Heart right ventricle (tissue), 16 donors: ENCODE measurements around the gene FSTL5. TPM values are rescaled to one million over a fixed set of nuclear protein-coding genes. Genes with fewer than 3 reads are reported as not detected.
A peak's percentile ranks its signal among the peaks of the same experiment; 100 is the strongest.

Experiments used
- ATAC-seq, 8 donors: fragments of 200-7000 bp; cut with Tn5 transposase; one replicate each; pipeline ENCODE4 v1.9.1; 2020; ENCODE audit warnings: mild to moderate bottlenecking in 8 of 8, moderate library complexity in 8 of 8, moderate number of reproducible peaks in 1 of 8
- DNase-seq, 2 donors: peaks; one replicate each; pipeline ENCODE4 v3.0.0-alpha.2; 2020
- H3K27ac ChIP-seq, 10 donors: fragments of 200-600 bp; sonication (generic) in 2 of 10; one replicate each; pipeline versions ENCODE4 v1.5.0 to v1.8.0; 2020 to 2022; ENCODE audit warnings: mild to moderate bottlenecking in 3 of 10
- H3K27me3 ChIP-seq, 7 donors: fragments of 200-600 bp; one replicate each; pipeline ENCODE4 v1.8.0; 2021 to 2022; ENCODE audit warnings: mild to moderate bottlenecking in 2 of 7
- H3K36me3 ChIP-seq, 9 donors: fragments of 200-600 bp; sonication (generic) in 1 of 9; one replicate each; pipeline versions ENCODE4 v1.5.0 to v1.8.0; 2020 to 2022; ENCODE audit warnings: mild to moderate bottlenecking in 2 of 9
- H3K4me1 ChIP-seq, 9 donors: fragments of 200-600 bp; sonication (generic) in 1 of 9; one replicate each; pipeline versions ENCODE4 v1.5.0 to v1.8.0; 2020 to 2022; ENCODE audit warnings: mild to moderate bottlenecking in 4 of 9
- H3K4me3 ChIP-seq, 10 donors: fragments of 200-600 bp; sonication (generic) in 2 of 10; one replicate each; pipeline versions ENCODE4 v1.5.0 to v1.8.0; 2020 to 2022; ENCODE audit warnings: mild to moderate bottlenecking in 7 of 10, moderate library complexity in 2 of 10
- H3K9me3 ChIP-seq, 11 donors: fragments of 200-600 bp in 10 of 11; sonication (generic) in 2 of 11; one replicate each; pipeline versions ENCODE4 v1.5.0 to v1.8.0; 2013 to 2022; ENCODE audit warnings: mild to moderate bottlenecking in 2 of 11, control low read depth in 1 of 11, moderate library complexity in 1 of 11
- CTCF ChIP-seq, 9 donors: fragments of 200-600 bp; sonication (generic) in 2 of 9; IDR thresholded peaks; one replicate each; pipeline versions ENCODE4 v1.5.0 to v1.8.0; 2021 to 2022; ENCODE audit warnings: antibody characterized with exemption in 9 of 9, mild to moderate bottlenecking in 5 of 9, moderate library complexity in 1 of 9
- WGBS, 2 donors: extraction: QIAGEN DNeasy Blood & Tissue Kit; methylation state at CpG; one replicate each; pipeline ENCODE4 v1.1.7; 2013; ENCODE audit warnings: inconsistent platforms in 1 of 2; 5-methylcytosine and 5-hydroxymethylcytosine counted together
- intact Hi-C, 10 donors: fragments of 100-400 bp; cut with DNase I; formaldehyde crosslinking; loops; one replicate each; pipeline versions ENCODE4 v1.11.1 to v1.14.2; 2022
- polyA plus RNA-seq, 2 donors: library from polyadenylated mRNA; stranded (reverse); fragments of 200-250 nt; gene quantifications; one replicate each; pipeline ENCODE4 v1.2.3, GENCODE V29; 2013
- total RNA-seq, 10 donors: library from RNA; stranded (reverse); fragmentation: NEBNext Ultra II Directional in 3 of 10; extraction: Animal tissue kit (Norgen Biotek cat#: 25700) in 3 of 10; gene quantifications; one replicate each; pipeline versions ENCODE4 v1.2.1 to v1.2.4, GENCODE V29; 2021 to 2023
- donor health status: Arrhythmogenic right ventricular cardiomyopathy.
- donor health status: ischemic (EF 13 %, LVEDD 7.1; RV severe dilation, severe dysfunction).
- donor health status: healthy with polysubstance abuse.
- donor health status: DM: no; HTN: yes; CAD: no.
- donor health status: DM: no; HTN: no; CAD: no.
- donor health status: ischemic (EF 25% LVEDD 6.9; RV normal size, moderate dysfunction).
- donor health status: ischemic (EF 25% LVEDD 5.7; RV mildly dilated, moderate dysfunction).
- donor health status: healthy.
- donor health status: DM: yes; HTN: yes; CAD: no.
- donor health status: Ischemic cardiomyopathy.
- donor health status: ischemic (EF 35%, LVEDD 5.7; RV mildly dilated, moderate dysfunction).
- donor health status: nonischemic (EF 11% LVEDD 7.7; RV severe dilation, severe dysfunction).
- donor health status: DM: yes; HTN: yes; CAD: no.
- donor health status: PGD.
- donor health status: ischemic (EF 29% LVEDD 5.4; RV normal size, mild dysfunction).
- donor health status: nonischemic (EF 23%, LVEDD 6.1; RV moderate dilation, normal function).

Gene FSTL5
- total and polyA plus RNA-seq, 12 donors, result 0.01 TPM; not detected in 11

DNA sequence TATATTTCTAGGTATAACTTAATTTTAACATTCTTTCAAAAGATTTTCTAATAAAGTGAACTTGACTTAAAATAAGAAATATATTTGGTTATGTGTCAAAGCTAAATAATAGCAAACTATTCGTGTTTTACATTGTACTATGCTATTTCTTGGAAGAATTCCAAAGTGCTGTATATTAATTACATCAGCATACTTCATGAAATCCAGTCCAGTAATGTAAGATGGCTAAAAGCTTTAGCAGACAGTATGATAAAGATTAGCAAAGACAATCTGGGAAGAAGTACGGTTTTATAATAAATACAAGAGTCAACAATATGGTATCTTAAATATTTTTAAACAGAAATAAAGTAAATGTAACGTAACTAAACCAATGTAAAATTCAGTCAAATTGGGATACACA, 125.7 kb downstream of the FSTL5 start:
- H3K4me1 ChIP-seq, result no peaks in the 10 kb centered on the region
- ATAC-seq (no peak), DNase-seq (no peak)
- no peak overlapping the region for H3K4me3 ChIP-seq
- no peaks in the 10 kb centered on the region for H3K36me3 ChIP-seq
- H3K27ac ChIP-seq, result no peak overlapping the region
- TF ChIP-seq CTCF (IDR thresholded peaks at IDR 0.05), result no peak
- H3K9me3 ChIP-seq, result no peaks in the 10 kb centered on the region
- no peaks in the 10 kb centered on the region for H3K27me3 ChIP-seq
- intact Hi-C loops, result no loop called here
- WGBS, 2 donors, result 56 to 66% methylated on average over 3 of the region's 3 CpGs

DNA sequence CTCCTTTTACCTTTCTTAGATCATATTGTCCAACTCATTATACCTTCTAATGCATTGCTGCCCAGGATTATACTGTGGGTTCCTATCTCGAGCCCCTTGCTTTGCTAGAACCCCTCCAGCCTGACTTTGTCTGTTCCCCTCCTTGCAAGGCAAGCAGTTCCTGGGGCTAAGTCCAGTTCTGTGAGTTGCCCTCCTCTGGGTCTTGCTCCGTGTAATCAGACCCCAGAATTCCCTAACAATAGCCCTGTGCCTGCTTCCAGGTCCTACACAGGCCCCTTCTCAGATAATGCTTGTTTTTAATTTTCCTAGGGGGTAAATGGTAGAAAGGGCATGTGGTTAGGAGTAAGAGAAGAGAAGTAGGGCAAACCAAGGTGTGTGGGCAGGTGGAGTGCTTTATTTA, 145.9 kb downstream of the FSTL5 start:
- TF ChIP-seq CTCF (IDR thresholded peaks at IDR 0.05), result no peak
- no peak overlapping the region for H3K27ac ChIP-seq
- DNase-seq, result no peak
- WGBS, 2 donors, result 53 to 64% methylated on average over 2 of the region's 2 CpGs
- H3K4me1 ChIP-seq, result no peaks in the 10 kb centered on the region
- H3K4me3 ChIP-seq, result no peak overlapping the region
- intact Hi-C loops, result no loop called here
- H3K9me3 ChIP-seq, result no peaks in the 10 kb centered on the region
- no peaks in the 10 kb centered on the region for H3K36me3 ChIP-seq
- H3K27me3 ChIP-seq, result no peaks in the 10 kb centered on the region
- no peak for ATAC-seq

DNA sequence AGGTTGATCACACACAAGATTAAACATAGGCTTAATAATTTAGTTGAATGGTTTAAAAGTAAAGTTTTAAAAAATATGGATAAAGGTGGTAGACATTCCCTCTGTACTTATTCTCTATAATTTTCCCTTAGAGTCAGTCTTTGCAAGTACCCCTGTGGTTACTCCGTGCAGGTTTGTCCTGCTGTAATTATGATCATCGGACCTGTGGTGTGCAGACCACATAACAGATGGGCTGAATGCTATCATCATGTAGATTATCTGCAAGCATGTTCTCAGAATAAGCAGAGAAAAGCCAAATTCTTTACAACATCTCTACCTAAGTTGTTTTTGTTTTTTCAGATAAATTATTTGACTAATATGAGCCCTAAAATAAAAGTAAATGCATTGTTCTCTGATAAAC, 146.8 kb downstream of the FSTL5 start:
- Histone ChIP-seq H3K4me3 (no peak overlapping the region), H3K27me3 (no peaks in the 10 kb centered on the region), H3K4me1 (no peaks in the 10 kb centered on the region), H3K36me3 (no peaks in the 10 kb centered on the region), H3K27ac (no peak overlapping the region), H3K9me3 (no peaks in the 10 kb centered on the region)
- intact Hi-C loops, result no loop called here
- no peak for TF ChIP-seq CTCF (IDR thresholded peaks at IDR 0.05)
- ATAC-seq (no peak), DNase-seq (no peak)
- 80 to 85% methylated on average over 2 of the region's 2 CpGs for WGBS, 2 donors

DNA sequence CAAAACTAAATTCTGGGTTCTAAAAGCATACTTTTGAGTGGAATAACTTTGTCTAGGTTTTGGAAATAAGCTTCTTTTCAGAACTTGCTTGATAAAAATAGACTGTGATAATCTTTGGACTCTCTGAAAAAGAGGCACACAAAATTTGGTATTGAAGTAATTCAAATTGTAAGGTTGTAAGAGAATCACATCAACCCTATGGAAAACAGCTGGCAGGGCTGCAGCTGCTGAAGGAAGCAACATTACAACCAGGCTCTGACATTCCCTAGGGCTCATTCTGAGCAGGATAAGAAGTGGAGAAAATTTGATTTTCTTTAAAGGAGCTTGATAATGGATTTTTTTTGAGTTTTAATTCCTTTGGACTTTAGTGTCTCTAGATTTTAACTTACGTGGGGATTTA, 147.6 kb downstream of the FSTL5 start:
- H3K27ac ChIP-seq, result no peak overlapping the region
- ATAC-seq, result no peak
- H3K4me3 ChIP-seq, result no peak overlapping the region
- no peak for TF ChIP-seq CTCF (IDR thresholded peaks at IDR 0.05)
- no peaks in the 10 kb centered on the region for H3K36me3 ChIP-seq
- DNase-seq, result no peak
- H3K4me1 ChIP-seq, result no peaks in the 10 kb centered on the region
- H3K9me3 ChIP-seq, result no peaks in the 10 kb centered on the region
- WGBS, 2 donors, result 0% methylated on average over 1 of the region's 1 CpG
- no peaks in the 10 kb centered on the region for H3K27me3 ChIP-seq
- intact Hi-C loops, result no loop called here

- no peak for TF ChIP-seq CTCF (IDR thresholded peaks at IDR 0.05)
- 72 to 76% methylated on average over 3 of the region's 3 CpGs for WGBS, 2 donors
- no peaks in the 10 kb centered on the region for H3K27me3 ChIP-seq
- ATAC-seq, result peak in 1 of 8 donors; percentile 38
- DNase-seq, result no peak
- H3K9me3 ChIP-seq, result no peaks in the 10 kb centered on the region
- H3K4me1 ChIP-seq, result no peaks in the 10 kb centered on the region
- H3K36me3 ChIP-seq, result no peaks in the 10 kb centered on the region
- H3K27ac ChIP-seq, result no peak overlapping the region
- intact Hi-C loops, result no loop called here
- no peak overlapping the region for H3K4me3 ChIP-seq
These were observed 148.7 kb downstream of the FSTL5 start for GRCh38 chr4:162015090-162015489.
